GM12878 (cell line): ENCODE results near the gene DGKB. TPM values are rescaled to one million over a fixed set of nuclear protein-coding genes. Genes with fewer than 3 reads are reported as not detected.

Source experiments
- ATAC-seq: fragments of 200-7000 bp; cut with Tn5 transposase; 3 replicates; pipeline ENCODE4 v1.9.1; 2020; ENCODE audit warnings: mild to moderate bottlenecking, moderate library complexity
- BruUV-seq: library from RNA; stranded (reverse); fragments of 400-500 nt; replicated peaks from 2 replicates; lab custom pipeline; 2021; lab: Mats Ljungman, UMichigan
- CTCF ChIA-PET: fragments of 300-600 bp; sonication (Branson Sonifier 250); formaldehyde crosslinking; extraction: SDS; loops from one replicate; lab custom pipeline; 2021; ENCODE audit warnings: inconsistent platforms; lab: Yijun Ruan, JAX
- POLR2A ChIA-PET: fragments of 350-600 bp; formaldehyde crosslinking; extraction: SDS; loops from one replicate; lab custom pipeline; 2021; ENCODE audit warnings: inconsistent platforms; lab: Charles Lee
- RAD21 ChIA-PET: fragments of 300-600 bp; sonication (Branson Sonifier 250); formaldehyde crosslinking; loops from one replicate; lab custom pipeline; 2023; ENCODE audit warnings: antibody characterized with exemption; ENCODE audit not compliant: unreplicated experiment; lab: Charles Lee
- SMC1A ChIA-PET: fragments of 300-600 bp; sonication (Branson Sonifier 250); formaldehyde crosslinking; loops from one replicate; lab custom pipeline; 2023; ENCODE audit not compliant: unreplicated experiment, uncharacterized antibody; lab: Charles Lee
- DNase-seq: peaks from one replicate; pipeline ENCODE4 v3.0.0-alpha.2; 2011; ENCODE audit warnings: low read depth, low spot score
- FAIRE-seq: peaks from 3 replicates; lab custom pipeline; 2011; peaks lifted over from hg19 to GRCh38; lab: Jason Lieb, UNC
- H2AFZ ChIP-seq: 2 replicates; pipeline ENCODE4 v1.6.0; 2011; ENCODE audit warnings: low read depth, low read length, control low read depth; ENCODE audit not compliant: control insufficient read depth
- H3K27ac ChIP-seq: 2 replicates; pipeline ENCODE4 v1.5.1; 2011; ENCODE audit warnings: control low read depth; ENCODE audit not compliant: control insufficient read depth, insufficient read depth
- H3K27me3 ChIP-seq, 2 experiments: replicated peaks in 1 of 2; 2 replicates each; pipeline versions ENCODE4 v1.6.0 to v1.6.1; 2011; ENCODE audit warnings: low read length in 1 of 2; ENCODE audit not compliant: control insufficient read depth in 2 of 2, insufficient read depth in 2 of 2
- H3K36me3 ChIP-seq, 2 experiments: 2 replicates each; pipeline ENCODE4 v1.5.1; 2011; ENCODE audit warnings: low read length in 1 of 2; ENCODE audit not compliant: control insufficient read depth in 2 of 2, insufficient read depth in 2 of 2
- H3K4me1 ChIP-seq: 2 replicates; pipeline ENCODE4 v1.6.1; 2011; ENCODE audit warnings: mild to moderate bottlenecking, low read length, moderate library complexity, mixed read lengths; ENCODE audit not compliant: control insufficient read depth, insufficient read depth
- H3K4me2 ChIP-seq: 2 replicates; pipeline ENCODE4 v1.6.0; 2011; ENCODE audit warnings: control low read depth; ENCODE audit not compliant: control insufficient read depth, insufficient read depth
- H3K4me3 ChIP-seq: fragments of 200-600 bp; sonication (generic); 2 replicates; pipeline ENCODE4 v1.5.1; 2016
- H3K79me2 ChIP-seq: 2 replicates; pipeline ENCODE4 v1.6.0; 2011; ENCODE audit warnings: low read length; ENCODE audit not compliant: control insufficient read depth, insufficient read depth
- H3K9ac ChIP-seq: 2 replicates; pipeline ENCODE4 v1.8.0; 2011; ENCODE audit warnings: low read length, control low read depth, mixed read lengths; ENCODE audit not compliant: control insufficient read depth, insufficient read depth
- H3K9me3 ChIP-seq: replicated peaks from 3 replicates; pipeline ENCODE4 v1.5.1; 2011; ENCODE audit warnings: mild to moderate bottlenecking, low read length; ENCODE audit not compliant: control insufficient read depth, insufficient read depth
- H4K20me1 ChIP-seq: 2 replicates; pipeline ENCODE4 v1.6.0; 2011; ENCODE audit not compliant: control insufficient read depth, insufficient read depth
- ATF7 ChIP-seq: fragments of 450-650 bp; IDR thresholded peaks from 2 replicates; pipeline ENCODE4 v1.6.1; 2016; ENCODE audit warnings: low read depth, mild to moderate bottlenecking
- CBX3 ChIP-seq: fragments of 200-600 bp; sonication (generic); IDR thresholded peaks from 2 replicates; pipeline ENCODE4 v1.6.1; 2016; ENCODE audit warnings: low read depth, borderline replicate concordance
- CEBPZ ChIP-seq: fragments of 150-350 bp; IDR thresholded peaks from 2 replicates; pipeline ENCODE4 v1.6.1; 2016; ENCODE audit warnings: low read depth, low read length
- E2F8 ChIP-seq: fragments of 450-650 bp; IDR thresholded peaks from 2 replicates; pipeline ENCODE4 v1.6.1; 2018; ENCODE audit warnings: mild to moderate bottlenecking, low read depth, moderate library complexity; ENCODE audit not compliant: partially characterized antibody
- EP300 ChIP-seq, 2 experiments: fragments of 150-350 bp in 1 of 2; IDR thresholded peaks; 2 replicates each; pipeline ENCODE4 v1.6.1; 2011 to 2012; ENCODE audit warnings: low read depth in 2 of 2, low read length in 2 of 2, borderline replicate concordance in 1 of 2, improper control_type of control experiment in 1 of 2, inconsistent platforms in 1 of 2; ENCODE audit not compliant: control insufficient read depth in 1 of 2
- IRF3 ChIP-seq: fragments of 450-650 bp; IDR thresholded peaks from 2 replicates; pipeline ENCODE4 v1.6.1; 2014; ENCODE audit warnings: mild to moderate bottlenecking
- LARP7 ChIP-seq: fragments of 450-650 bp; IDR thresholded peaks from 2 replicates; pipeline ENCODE4 v1.6.1; 2017; ENCODE audit warnings: mild to moderate bottlenecking
- MLLT1 ChIP-seq: fragments of 450-650 bp; IDR thresholded peaks from 2 replicates; pipeline ENCODE4 v1.6.1; 2016; ENCODE audit warnings: mild to moderate bottlenecking
- NR2F1 ChIP-seq: fragments of 450-650 bp; conservative IDR thresholded peaks from 2 replicates; pipeline ENCODE4 v1.6.1; 2017; ENCODE audit warnings: mild to moderate bottlenecking
- PAX8 ChIP-seq: fragments of 450-650 bp; IDR thresholded peaks from 2 replicates; pipeline ENCODE4 v1.6.1; 2017; ENCODE audit warnings: mild to moderate bottlenecking, moderate library complexity
- ZNF384 ChIP-seq: IDR thresholded peaks from 2 replicates; pipeline ENCODE4 v1.6.1; 2012; ENCODE audit warnings: low read depth, mild to moderate bottlenecking, low read length, improper control_type of control experiment, borderline replicate concordance
- WGBS: methylation state at CpG from one replicate; pipeline ENCODE4 v1.1.6; 2016; ENCODE audit warnings: low lambda C conversion rate; ENCODE audit not compliant: insufficient replicate concordance, insufficient coverage; ENCODE audit errors: missing lambda C conversion rate; 5-methylcytosine and 5-hydroxymethylcytosine counted together
- in situ Hi-C: fragments of 300-500 bp; cut with MboI; formaldehyde crosslinking; loops from 9 replicates; pipeline ENCODE4 v1.14.3; 2018; ENCODE audit warnings: mixed read lengths
- intact Hi-C: fragments of 100-400 bp; cut with micrococcal nuclease; formaldehyde crosslinking; loops from one replicate; pipeline ENCODE4 v1.14.2; 2022; ENCODE audit not compliant: unreplicated experiment
- polyA plus RNA-seq, 11 experiments: library from polyadenylated mRNA; depleted of rRNA in 4 of 11; unstranded in 6 of 11; stranded (reverse) in 5 of 11; fragments of >200 nt; fragmentation: Nextera tagmentation in 4 of 11; fragmentation: Illumina TruSeq in 1 of 11; extraction: Ambion mirVana in 4 of 11; extraction: Trizol in 1 of 11; gene quantifications; 1 replicate in 1 of 11; 2 replicates in 10 of 11; pipeline versions ENCODE4 v1.2.1 to v1.2.3, GENCODE V29; 2011 to 2016; ENCODE audit warnings: inconsistent platforms in 2 of 11, missing spikeins in 2 of 11, low read depth in 1 of 11
- total RNA-seq, 4 experiments: library from RNA; depleted of rRNA in 3 of 4; stranded (reverse); fragments of >200 nt in 3 of 4; fragmentation: Illumina TruSeq in 1 of 4; extraction: Trizol in 1 of 4; gene quantifications; 2 replicates each; pipeline versions ENCODE4 v1.2.1 to v1.2.3, GENCODE V29; 2013 to 2021

Gene DGKB
- total and polyA plus RNA-seq, 10 of the 15 experiments (the other 5 are each of a cell fraction or from before 2014, with no cell fraction given), result 0.02 to 0.10 (median 0.04) TPM; not detected in 6

- no peak for FAIRE-seq
- no peaks in the 10 kb centered on the region for H3K27me3 ChIP-seq
- SMC1A ChIA-PET, result no interaction called here
- intact Hi-C loops, result no loop called here
- no TSS peak for BruUV-seq
- TF ChIP-seq IRF3, result no peak
- TF ChIP-seq EP300 (IDR thresholded peaks at IDR 0.05; ENCODE audit: borderline replicate concordance in 1 of 2, control insufficient read depth in 1 of 2, low read depth in 2 of 2, low read length in 2 of 2), result no peak
- TF ChIP-seq NR2F1, result no peak
- no peak for TF ChIP-seq PAX8
- no peak for TF ChIP-seq ATF7
- TF ChIP-seq MLLT1, result no peak
- no peak for TF ChIP-seq E2F8
- TF ChIP-seq CBX3, result no peak
- TF ChIP-seq CEBPZ, result no peak
- TF ChIP-seq ZNF384, result no peak
- TF ChIP-seq LARP7, result no peak
- no peaks in the 10 kb centered on the region for H3K79me2 ChIP-seq
- ATAC-seq, result no peak
- POLR2A ChIA-PET, result no interaction called here
- H2AFZ ChIP-seq, result no peak overlapping the region
- in situ Hi-C loops, result no loop called here
- CTCF ChIA-PET, result no interaction called here
- DNase-seq, result no peak
- H3K36me3 ChIP-seq, result no peaks in the 10 kb centered on the region
- H4K20me1 ChIP-seq, result no peaks in the 10 kb centered on the region
- H3K4me1 ChIP-seq, result no peaks in the 10 kb centered on the region
- H3K4me2 ChIP-seq, result no peak overlapping the region
- no peak overlapping the region for H3K27ac ChIP-seq
- RAD21 ChIA-PET, result no interaction called here
- H3K9me3 ChIP-seq, result no peaks in the 10 kb centered on the region
- WGBS, result 25% methylated on average over 2 of the region's 2 CpGs
- H3K9ac ChIP-seq, result no peak overlapping the region
- H3K4me3 ChIP-seq, result no peak overlapping the region
These were observed 9.6 kb downstream of the DGKB start for GRCh38 chr7:14892961-14893360.
